ENCODE data around the gene GRIK2. TPM values are rescaled to one million over a fixed set of nuclear protein-coding genes. Genes with fewer than 3 reads are reported as not detected.

Gene GRIK2
- total RNA-seq, 1 experiment from 2014 or later, result 0.70 TPM

DNA sequence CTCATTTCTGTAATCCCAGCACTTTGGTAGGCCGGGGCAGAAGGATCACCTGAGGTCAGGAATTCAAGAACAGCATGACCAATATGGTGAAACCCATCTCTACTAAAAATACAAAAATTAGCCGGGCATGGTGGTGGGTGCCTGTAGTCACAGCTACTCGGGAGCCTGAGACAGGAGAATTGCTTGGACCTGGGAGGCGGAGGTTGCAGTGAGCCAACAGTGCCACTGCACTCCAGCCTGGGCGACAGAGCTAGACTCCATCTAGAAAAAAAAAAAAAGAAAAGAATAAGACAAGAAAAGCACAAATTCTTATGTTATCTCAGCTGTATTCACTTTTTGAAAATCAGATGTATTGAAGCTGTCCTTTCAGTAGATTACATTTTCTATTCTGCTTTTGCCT, 289.4 kb downstream of the GRIK2 start:
- Histone ChIP-seq H3K4me1 (ENCODE audit: insufficient read depth, low read length) (no peaks in the 10 kb centered on the region), H3K23me2 (ENCODE audit: insufficient read length, low read depth, low read length, poor library complexity, severe bottlenecking) (no peaks in the 10 kb centered on the region), H2BK20ac (ENCODE audit: low read depth, low read length, poor library complexity, severe bottlenecking) (no peak overlapping the region), H4K20me1 (ENCODE audit: control insufficient read depth, insufficient read depth, insufficient read length) (no peaks in the 10 kb centered on the region), H2BK12ac (ENCODE audit: insufficient read length, low read depth, low read length) (no peak overlapping the region), H3T11ph (ENCODE audit: low read length) (no peak overlapping the region), H4K8ac (replicated peaks; ENCODE audit: insufficient read length, low read depth, low read length) (no peak overlapping the region), H2BK5ac (ENCODE audit: insufficient read length, low read length) (no peak overlapping the region), H3K27ac (ENCODE audit: insufficient read length, low read depth, low read length) (no peak overlapping the region), H3K9ac (ENCODE audit: extremely low read depth, insufficient read length, low read length) (no peak overlapping the region), H2AFZ (ENCODE audit: low read length) (no peak overlapping the region), H2BK15ac (ENCODE audit: low read depth, low read length) (no peak overlapping the region), H2BK120ac (ENCODE audit: low read depth, low read length, poor library complexity, severe bottlenecking) (no peak overlapping the region), H3K79me2 (ENCODE audit: insufficient read depth, low read length) (no peaks in the 10 kb centered on the region), H3K56ac (ENCODE audit: insufficient read length, low read depth, low read length) (no peak overlapping the region), H3K79me1 (ENCODE audit: insufficient read depth, low read depth, low read length, poor library complexity, severe bottlenecking) (no peaks in the 10 kb centered on the region), H3K4ac (ENCODE audit: low read depth, low read length) (no peak overlapping the region), H3K18ac (ENCODE audit: insufficient read length, low read depth, low read length) (no peak overlapping the region), H4K91ac (ENCODE audit: insufficient read length, low read depth, low read length) (no peak overlapping the region), H3K14ac (ENCODE audit: insufficient read depth, low read length) (no peak overlapping the region), H3K27me3 (ENCODE audit: insufficient read depth, low read length) (no peaks in the 10 kb centered on the region; the same call in 1 of the 2 replicates), H2AK5ac (ENCODE audit: insufficient read length, low read length) (no peak overlapping the region), H3K9me3 (ENCODE audit: control insufficient read depth, low read depth, low read length) (no peaks in the 10 kb centered on the region), H3K23ac (ENCODE audit: insufficient read length, low read depth, low read length) (no peak overlapping the region), H4K5ac (ENCODE audit: insufficient read length, low read depth, low read length) (no peak overlapping the region), H3K4me2 (ENCODE audit: insufficient read depth, insufficient read length, low read length) (no peak overlapping the region)
- DNase-seq, result no peak
- Mint-ChIP-seq H3K4me3 (no peak overlapping the region), H3K9me3 (no peaks in the 10 kb centered on the region), H3K27me3 (ENCODE audit: low read depth) (no peaks in the 10 kb centered on the region), H3K36me3 (ENCODE audit: insufficient read depth in 1 of 3, low read depth in 3 of 3) (peaks cover 0 to 8% (median 5%) of the 10 kb centered on the region in 3 experiments; a peak in 3 of 7 replicates), H3K4me1 (peaks cover 0 to 12% of the 10 kb centered on the region in 2 experiments; a peak in 2 of 4 replicates), H3K27ac (no peak overlapping the region)
- TF ChIP-seq, protein P1, sequence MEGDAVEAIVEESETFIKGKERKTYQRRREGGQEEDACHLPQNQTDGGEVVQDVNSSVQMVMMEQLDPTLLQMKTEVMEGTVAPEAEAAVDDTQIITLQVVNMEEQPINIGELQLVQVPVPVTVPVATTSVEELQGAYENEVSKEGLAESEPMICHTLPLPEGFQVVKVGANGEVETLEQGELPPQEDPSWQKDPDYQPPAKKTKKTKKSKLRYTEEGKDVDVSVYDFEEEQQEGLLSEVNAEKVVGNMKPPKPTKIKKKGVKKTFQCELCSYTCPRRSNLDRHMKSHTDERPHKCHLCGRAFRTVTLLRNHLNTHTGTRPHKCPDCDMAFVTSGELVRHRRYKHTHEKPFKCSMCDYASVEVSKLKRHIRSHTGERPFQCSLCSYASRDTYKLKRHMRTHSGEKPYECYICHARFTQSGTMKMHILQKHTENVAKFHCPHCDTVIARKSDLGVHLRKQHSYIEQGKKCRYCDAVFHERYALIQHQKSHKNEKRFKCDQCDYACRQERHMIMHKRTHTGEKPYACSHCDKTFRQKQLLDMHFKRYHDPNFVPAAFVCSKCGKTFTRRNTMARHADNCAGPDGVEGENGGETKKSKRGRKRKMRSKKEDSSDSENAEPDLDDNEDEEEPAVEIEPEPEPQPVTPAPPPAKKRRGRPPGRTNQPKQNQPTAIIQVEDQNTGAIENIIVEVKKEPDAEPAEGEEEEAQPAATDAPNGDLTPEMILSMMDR (conservative IDR thresholded peaks at IDR 0.05), result no peak
- no CpG with 5 or more reads among the region's 5 CpGs for WGBS (ENCODE audit: extremely low coverage, insufficient read length, low lambda C conversion rate)

Data from H9 (cell line).